Uterus (tissue), 4 donors: ENCODE results near the gene DAB2IP. TPM values are rescaled to one million over a fixed set of nuclear protein-coding genes. Genes with fewer than 3 reads are reported as not detected.

ENCODE experiments used
- DNase-seq, 2 donors: peaks; one replicate each; pipeline ENCODE4 v3.0.0-alpha.2; 2019 to 2020
- H3K27ac ChIP-seq, 2 donors: fragments of 200-600 bp; sonication (generic); 1 replicate in 1 of 2; 2 replicates in 1 of 2; pipeline ENCODE4 v1.5.1; 2016 to 2018
- H3K27me3 ChIP-seq, 2 donors: fragments of 200-600 bp; sonication (generic); one replicate each; pipeline ENCODE4 v1.5.1; 2018 to 2019; ENCODE audit warnings: control low read depth in 1 of 2
- H3K36me3 ChIP-seq, 2 donors: fragments of 200-600 bp; sonication (generic); one replicate each; pipeline ENCODE4 v1.5.1; 2019; ENCODE audit warnings: control low read depth in 1 of 2
- H3K4me1 ChIP-seq, 2 donors: fragments of 200-600 bp; sonication (generic); one replicate each; pipeline ENCODE4 v1.5.1; 2018 to 2019; ENCODE audit warnings: control low read depth in 1 of 2
- H3K4me3 ChIP-seq, 2 donors: fragments of 200-600 bp; sonication (generic); 1 replicate in 1 of 2; 2 replicates in 1 of 2; pipeline ENCODE4 v1.5.1; 2018 to 2019; ENCODE audit warnings: mild to moderate bottlenecking in 1 of 2
- H3K9me3 ChIP-seq, 2 donors: fragments of 200-600 bp; sonication (generic); one replicate each; pipeline ENCODE4 v1.5.1; 2019; ENCODE audit warnings: control low read depth in 1 of 2
- POLR2A ChIP-seq, 2 donors: fragments of 450-650 bp; IDR thresholded peaks; one replicate each; pipeline ENCODE4 v1.6.1; 2016; ENCODE audit warnings: antibody characterized with exemption in 2 of 2, mild to moderate bottlenecking in 1 of 2, moderate library complexity in 1 of 2
- intact Hi-C: fragments of 100-400 bp; cut with DNase I; formaldehyde crosslinking; loops from one replicate; pipeline ENCODE4 v1.15.1; 2023; ENCODE audit warnings: low total_unique reads
- total RNA-seq, 4 donors: library from RNA; depleted of rRNA in 3 of 4; stranded (reverse); fragments of >200 nt in 3 of 4; gene quantifications; one replicate each; pipeline versions ENCODE4 v1.1.0 to v1.2.4, GENCODE V29; 2014 to 2023
- TF ChIP-seq, protein P1 (sequence below), 4 experiments: fragments of 200-600 bp in 2 of 4; fragments of 450-650 bp in 2 of 4; sonication (generic) in 2 of 4; IDR thresholded peaks; one replicate each; pipeline ENCODE4 v1.5.1; 2016 to 2019; ENCODE audit warnings: antibody characterized with exemption in 4 of 4, mild to moderate bottlenecking in 2 of 4, moderate library complexity in 1 of 4
- donor health status: DM: yes; HTN: yes; CAD: no.

Gene DAB2IP
- total RNA-seq, 4 donors from 2014 or later: 22.0 to 139 (median 31.6) TPM

DNA sequence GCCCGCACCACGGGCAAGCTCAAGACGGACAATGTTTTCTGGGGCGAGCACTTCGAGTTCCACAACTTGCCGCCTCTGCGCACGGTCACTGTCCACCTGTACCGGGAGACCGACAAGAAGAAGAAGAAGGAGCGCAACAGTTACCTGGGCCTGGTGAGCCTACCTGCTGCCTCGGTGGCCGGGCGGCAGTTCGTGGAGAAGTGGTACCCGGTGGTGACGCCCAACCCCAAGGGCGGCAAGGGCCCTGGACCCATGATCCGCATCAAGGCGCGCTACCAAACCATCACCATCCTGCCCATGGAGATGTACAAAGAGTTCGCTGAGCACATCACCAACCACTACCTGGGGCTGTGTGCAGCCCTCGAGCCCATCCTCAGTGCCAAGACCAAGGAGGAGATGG is 108.6 kb downstream of the DAB2IP start:
- no peaks in the 10 kb centered on the region for H3K27me3 ChIP-seq
- no peaks in the 10 kb centered on the region for H3K9me3 ChIP-seq
- no peak for TF ChIP-seq POLR2A (IDR thresholded peaks at IDR 0.05)
- TF ChIP-seq, protein P1, sequence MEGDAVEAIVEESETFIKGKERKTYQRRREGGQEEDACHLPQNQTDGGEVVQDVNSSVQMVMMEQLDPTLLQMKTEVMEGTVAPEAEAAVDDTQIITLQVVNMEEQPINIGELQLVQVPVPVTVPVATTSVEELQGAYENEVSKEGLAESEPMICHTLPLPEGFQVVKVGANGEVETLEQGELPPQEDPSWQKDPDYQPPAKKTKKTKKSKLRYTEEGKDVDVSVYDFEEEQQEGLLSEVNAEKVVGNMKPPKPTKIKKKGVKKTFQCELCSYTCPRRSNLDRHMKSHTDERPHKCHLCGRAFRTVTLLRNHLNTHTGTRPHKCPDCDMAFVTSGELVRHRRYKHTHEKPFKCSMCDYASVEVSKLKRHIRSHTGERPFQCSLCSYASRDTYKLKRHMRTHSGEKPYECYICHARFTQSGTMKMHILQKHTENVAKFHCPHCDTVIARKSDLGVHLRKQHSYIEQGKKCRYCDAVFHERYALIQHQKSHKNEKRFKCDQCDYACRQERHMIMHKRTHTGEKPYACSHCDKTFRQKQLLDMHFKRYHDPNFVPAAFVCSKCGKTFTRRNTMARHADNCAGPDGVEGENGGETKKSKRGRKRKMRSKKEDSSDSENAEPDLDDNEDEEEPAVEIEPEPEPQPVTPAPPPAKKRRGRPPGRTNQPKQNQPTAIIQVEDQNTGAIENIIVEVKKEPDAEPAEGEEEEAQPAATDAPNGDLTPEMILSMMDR (IDR thresholded peaks at IDR 0.05): no peak
- no peak overlapping the region for H3K4me3 ChIP-seq
- no peak for DNase-seq
- no peaks in the 10 kb centered on the region for H3K36me3 ChIP-seq
- no peak overlapping the region for H3K27ac ChIP-seq
- peaks cover 6 to 33% of the 10 kb centered on the region in 2 donors for H3K4me1 ChIP-seq
- intact Hi-C loops: no loop called here

DNA sequence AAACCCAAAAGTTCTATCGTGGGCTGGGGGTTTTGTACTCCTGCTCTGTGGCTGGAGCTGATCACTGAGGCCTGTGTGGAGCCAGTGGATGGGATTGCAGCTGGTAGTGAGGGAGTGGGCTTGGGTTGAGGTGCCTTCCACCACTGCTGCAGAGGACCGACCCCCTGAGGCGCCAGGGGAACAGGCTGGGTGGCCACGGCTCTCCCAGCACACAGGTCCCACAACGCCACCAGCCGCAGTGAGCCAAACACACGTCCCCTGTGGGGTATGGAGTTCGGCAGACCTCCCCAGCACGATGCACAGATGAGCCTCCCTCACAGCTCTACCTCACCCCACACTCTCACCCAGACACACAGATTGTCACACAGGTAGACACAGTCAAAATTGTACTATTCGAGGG is 109.1 kb downstream of the DAB2IP start:
- H3K4me1 ChIP-seq: peaks cover 6 to 27% of the 10 kb centered on the region in 2 donors
- H3K27me3 ChIP-seq: no peaks in the 10 kb centered on the region
- no peak for DNase-seq
- H3K4me3 ChIP-seq: no peak overlapping the region
- no peaks in the 10 kb centered on the region for H3K36me3 ChIP-seq
- TF ChIP-seq, protein P1 (IDR thresholded peaks at IDR 0.05): no peak
- no peak for TF ChIP-seq POLR2A (IDR thresholded peaks at IDR 0.05)
- no peaks in the 10 kb centered on the region for H3K9me3 ChIP-seq
- no peak overlapping the region for H3K27ac ChIP-seq
- intact Hi-C loops: no loop called here

DNA sequence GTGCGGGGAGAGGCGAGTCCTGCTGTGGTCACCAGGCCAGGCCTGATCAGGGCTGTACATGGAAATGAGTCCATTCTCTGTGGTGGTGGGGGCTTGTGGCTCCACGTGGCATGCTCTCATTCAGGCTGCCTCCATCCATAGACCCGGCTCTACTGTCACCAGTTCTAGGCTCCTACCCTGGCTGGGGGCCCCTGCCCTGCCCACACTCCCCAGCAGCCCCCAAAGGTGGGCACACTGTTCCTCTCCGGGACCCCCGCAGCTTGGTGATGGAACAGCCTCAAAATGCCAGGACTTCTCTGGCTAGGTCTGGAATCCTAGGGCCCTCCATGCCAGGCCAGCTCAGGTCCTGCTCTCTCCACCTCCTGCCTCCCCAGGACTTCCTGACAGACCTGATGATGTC is 111.7 kb downstream of the DAB2IP start:
- H3K36me3 ChIP-seq: no peaks in the 10 kb centered on the region
- intact Hi-C loops: no loop called here
- no peaks in the 10 kb centered on the region for H3K27me3 ChIP-seq
- DNase-seq: no peak
- peaks cover 6 to 11% of the 10 kb centered on the region in 2 donors for H3K4me1 ChIP-seq
- H3K9me3 ChIP-seq: no peaks in the 10 kb centered on the region
- no peak for TF ChIP-seq POLR2A (IDR thresholded peaks at IDR 0.05)
- TF ChIP-seq, protein P1 (IDR thresholded peaks at IDR 0.05): no peak
- H3K4me3 ChIP-seq: no peak overlapping the region
- H3K27ac ChIP-seq: peak overlapping the region in 1 of 2 donors; percentile 32

DNA sequence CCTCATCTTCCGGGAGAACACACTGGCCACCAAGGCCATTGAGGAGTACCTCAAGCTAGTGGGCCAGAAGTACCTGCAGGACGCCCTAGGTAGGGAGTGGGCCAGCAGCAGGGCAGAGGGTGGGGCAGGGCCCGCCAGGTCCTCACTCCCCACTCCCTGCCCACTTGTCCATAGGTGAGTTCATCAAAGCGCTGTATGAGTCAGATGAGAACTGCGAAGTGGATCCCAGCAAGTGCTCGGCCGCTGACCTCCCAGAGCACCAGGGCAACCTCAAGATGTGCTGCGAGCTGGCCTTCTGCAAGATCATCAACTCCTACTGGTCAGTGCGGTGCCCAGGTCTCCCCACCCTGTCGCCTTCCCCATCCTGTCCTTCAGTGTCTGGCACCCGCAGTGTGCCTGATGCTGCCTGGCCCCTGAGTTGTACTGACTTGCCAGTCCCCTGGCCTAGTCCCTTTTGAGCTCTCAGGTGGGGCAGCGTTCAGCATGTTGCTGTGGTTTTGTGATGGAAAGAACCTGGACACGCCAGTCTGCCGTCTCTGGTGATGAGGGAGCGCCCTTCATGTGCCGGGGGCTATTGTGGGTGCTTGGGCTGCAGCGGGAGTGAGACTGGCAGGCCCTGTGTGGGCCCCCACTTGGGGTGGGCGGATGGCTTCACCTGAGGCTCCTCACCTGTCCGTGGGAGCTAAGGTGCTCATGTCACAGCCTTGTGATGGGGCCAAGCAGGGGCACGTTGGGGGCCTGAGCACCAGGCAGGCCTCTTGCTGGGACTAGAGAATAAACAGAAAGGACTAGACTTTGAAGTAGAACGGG is 112.3 kb downstream of the DAB2IP start:
- Histone ChIP-seq H3K27me3 (no peaks in the 10 kb centered on the region), H3K4me1 (peaks cover 6 to 11% of the 10 kb centered on the region in 2 donors), H3K36me3 (no peaks in the 10 kb centered on the region), H3K9me3 (no peaks in the 10 kb centered on the region), H3K4me3 (no peak overlapping the region), H3K27ac (peak overlapping the region; percentile 78)
- no peak for DNase-seq
- intact Hi-C loops: no loop called here
- no peak for TF ChIP-seq POLR2A (IDR thresholded peaks at IDR 0.05)

DNA sequence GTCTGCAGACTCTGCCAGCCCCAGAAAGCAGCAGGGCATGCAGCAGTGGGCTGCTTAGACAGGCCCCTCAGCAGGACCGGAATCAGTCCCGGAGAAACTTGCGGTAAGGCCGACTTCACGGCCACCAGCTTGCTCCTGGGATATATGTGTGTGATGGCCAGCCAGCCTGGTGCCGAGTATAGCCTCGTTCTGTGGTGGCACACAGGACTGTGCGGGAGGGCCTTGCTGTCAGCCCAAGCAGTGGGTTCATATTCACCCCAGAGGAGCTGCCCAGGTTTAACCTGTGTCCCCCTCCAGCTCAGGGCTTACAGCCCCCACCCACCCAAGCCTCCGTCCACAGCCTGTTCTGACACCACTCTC is 112.9 kb downstream of the DAB2IP start:
- peaks cover 6 to 11% of the 10 kb centered on the region in 2 donors for H3K4me1 ChIP-seq
- DNase-seq: no peak
- no peaks in the 10 kb centered on the region for H3K9me3 ChIP-seq
- intact Hi-C loops: no loop called here
- no peak overlapping the region for H3K4me3 ChIP-seq
- no peaks in the 10 kb centered on the region for H3K27me3 ChIP-seq
- TF ChIP-seq POLR2A (IDR thresholded peaks at IDR 0.05): no peak
- TF ChIP-seq, protein P1 (IDR thresholded peaks at IDR 0.05): no peak
- no peaks in the 10 kb centered on the region for H3K36me3 ChIP-seq
- H3K27ac ChIP-seq: peak overlapping the region; percentile 78
